Epidermal melanocyte (primary cell): Measurements from ENCODE around the gene CTTN.
"Not testable (repeated sequence)": the region's sequence is repeated elsewhere in the genome, so short reads cannot be mapped to it uniquely, and the experiment has no call there.

Experiments
- DNase-seq: peaks from one replicate; pipeline ENCODE4 v3.0.0; 2011; ENCODE audit warnings: low spot score; ENCODE audit not compliant: insufficient read length

Gene CTTN

GRCh38 chr11:70454197-70454767, 56.0 kb downstream of the CTTN start:
- DNase-seq: no peak

GRCh38 chr11:70454811-70455210, 56.5 kb downstream of the CTTN start:
- not testable (repeated sequence) for DNase-seq

DNA sequence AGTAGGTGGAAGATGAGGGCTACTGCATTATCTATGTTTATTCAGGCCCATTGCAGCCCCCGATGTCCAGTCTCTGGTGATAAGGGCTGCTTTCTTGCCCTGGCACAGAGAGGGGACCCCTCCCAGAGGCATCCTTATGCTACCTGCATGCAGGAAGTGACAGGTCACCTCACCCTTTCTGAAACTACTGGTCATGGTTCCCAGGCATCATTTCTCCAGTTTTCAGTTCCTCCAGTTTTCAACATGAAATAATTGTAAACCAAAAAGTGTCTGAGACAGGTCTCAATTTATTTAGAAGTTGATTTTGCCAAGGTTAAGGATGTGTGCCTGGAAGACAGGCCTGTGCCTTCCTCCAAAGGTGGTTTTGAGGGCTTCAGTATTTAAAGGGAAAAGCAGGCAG, 57.0 kb downstream of the CTTN start:
- DNase-seq: no peak

GRCh38 chr11:70456921-70457532, 58.7 kb downstream of the CTTN start:
- DNase-seq: no peak

DNA sequence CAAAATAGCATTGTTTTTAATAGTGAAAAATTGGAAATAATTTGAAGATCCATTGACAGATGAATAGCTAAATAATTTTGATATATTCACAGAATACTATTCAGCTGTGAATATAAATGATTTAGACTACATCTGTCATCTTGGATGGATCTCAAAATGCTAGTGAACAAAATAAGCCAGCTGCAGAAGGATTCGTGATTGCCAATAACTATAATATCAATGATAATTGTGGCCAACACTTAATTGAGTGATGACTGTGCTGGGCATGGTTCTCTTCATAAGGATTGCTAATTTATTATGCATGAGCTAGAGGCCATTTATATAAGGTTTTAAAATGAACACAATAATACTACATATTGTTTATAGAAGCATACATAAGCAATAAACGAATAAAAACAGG, 60.4 kb downstream of the CTTN start:
- no peak for DNase-seq

- DNase-seq: no peak
Measured at GRCh38 chr11:70460111-70460510, 61.8 kb downstream of the CTTN start.

DNA sequence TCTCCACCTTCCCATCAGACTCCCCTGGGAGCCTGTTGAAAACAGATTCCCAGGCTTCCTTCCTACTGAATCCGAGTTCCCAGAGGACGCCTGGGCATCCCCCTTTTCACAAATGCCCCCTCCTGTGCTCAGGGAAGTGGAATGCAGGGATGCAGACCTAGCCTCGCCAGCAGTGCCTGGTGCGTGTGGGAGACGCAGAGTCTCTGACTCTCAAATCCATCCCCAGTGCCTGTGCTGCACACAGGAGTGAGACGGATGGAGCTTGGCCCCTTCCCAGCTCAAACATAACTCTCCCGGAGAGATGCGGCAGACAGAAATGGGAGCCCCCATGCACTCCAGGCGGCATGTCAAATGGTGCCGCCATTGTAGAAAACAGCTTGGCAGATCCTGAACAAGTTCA, 62.6 kb downstream of the CTTN start:
- no peak for DNase-seq

DNA sequence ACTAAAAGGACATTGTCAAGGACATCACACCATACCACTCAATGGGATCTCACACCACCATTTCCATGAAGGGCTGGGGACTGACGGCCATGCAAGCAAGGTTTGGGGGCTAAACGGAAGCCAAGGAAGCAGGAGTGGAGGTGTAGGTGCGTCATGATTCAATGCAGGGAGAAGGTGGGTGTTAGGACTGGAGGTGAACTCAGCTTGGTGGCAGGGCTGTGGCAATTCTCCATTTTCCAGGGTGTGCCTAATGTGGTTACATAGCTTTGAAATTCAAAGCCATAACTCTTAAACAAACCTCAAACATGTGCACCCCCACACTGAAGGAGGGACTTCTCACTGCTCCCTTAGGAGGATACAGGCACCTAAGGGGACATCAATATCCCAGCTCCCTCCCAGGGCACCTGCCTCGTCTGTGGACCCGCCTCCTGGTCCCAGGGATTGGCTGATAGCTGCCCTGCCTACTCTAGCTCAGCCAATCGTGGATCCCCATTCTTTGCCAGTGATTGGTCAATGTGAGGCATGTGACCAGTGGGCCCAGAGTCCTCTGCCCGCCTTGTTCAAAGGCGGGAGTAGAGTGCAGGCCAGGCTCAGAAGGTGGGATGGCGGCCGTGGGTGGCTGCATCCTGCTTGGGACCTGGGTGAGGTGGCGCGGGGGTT, 64.6 kb downstream of the CTTN start:
- DNase-seq: no peak

DNA sequence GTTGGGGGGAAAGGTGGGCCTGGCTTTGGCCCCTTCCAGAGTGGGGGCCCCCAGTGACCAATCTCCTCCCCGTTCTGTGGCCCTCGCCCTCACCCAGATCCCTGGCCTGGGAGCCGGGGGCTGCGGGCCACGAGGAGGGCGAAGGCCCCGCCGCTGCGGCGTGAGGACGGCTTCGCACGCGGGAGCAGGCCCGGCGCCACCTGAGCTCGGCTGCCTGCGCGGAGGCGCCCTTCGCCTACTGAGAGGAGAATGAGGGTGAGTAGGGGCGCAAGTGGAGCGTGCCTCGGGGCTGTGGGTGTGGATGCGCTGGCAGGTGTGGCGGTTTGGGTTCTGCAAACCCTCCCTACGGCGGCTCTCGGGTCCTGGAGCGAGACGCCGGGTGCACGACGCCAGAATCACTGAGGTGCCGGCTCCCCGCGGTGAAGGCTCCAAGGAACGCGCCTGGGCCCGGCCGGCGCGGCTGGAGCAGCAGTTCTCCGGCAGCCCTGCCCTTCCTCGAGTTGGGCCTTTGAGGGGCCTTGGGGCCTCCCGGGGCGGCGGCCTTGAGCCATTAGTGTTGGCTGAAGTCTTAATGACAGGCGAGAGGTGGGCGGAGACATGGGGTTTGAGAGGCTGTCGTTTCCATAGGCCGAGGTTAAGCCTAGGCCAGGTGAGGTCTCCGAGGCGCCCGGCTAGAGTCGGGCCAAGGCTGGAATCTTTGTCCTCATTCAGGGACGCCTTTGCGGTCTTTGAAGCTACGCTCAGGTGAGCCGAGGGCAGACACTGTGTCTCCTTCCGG, 65.3 kb downstream of the CTTN start:
- DNase-seq: no peak

GRCh38 chr11:70464509-70465361, 66.4 kb downstream of the CTTN start:
- no peak for DNase-seq

GRCh38 chr11:70466154-70466553, 67.8 kb downstream of the CTTN start:
- no peak for DNase-seq

- no peak for DNase-seq
Measured at GRCh38 chr11:70466596-70466995, 68.3 kb downstream of the CTTN start.

- peak; percentile 86 for DNase-seq
Measured at GRCh38 chr11:70467201-70468085, 69.1 kb downstream of the CTTN start.

GRCh38 chr11:70468256-70469195, 70.2 kb downstream of the CTTN start:
- no peak for DNase-seq

DNA sequence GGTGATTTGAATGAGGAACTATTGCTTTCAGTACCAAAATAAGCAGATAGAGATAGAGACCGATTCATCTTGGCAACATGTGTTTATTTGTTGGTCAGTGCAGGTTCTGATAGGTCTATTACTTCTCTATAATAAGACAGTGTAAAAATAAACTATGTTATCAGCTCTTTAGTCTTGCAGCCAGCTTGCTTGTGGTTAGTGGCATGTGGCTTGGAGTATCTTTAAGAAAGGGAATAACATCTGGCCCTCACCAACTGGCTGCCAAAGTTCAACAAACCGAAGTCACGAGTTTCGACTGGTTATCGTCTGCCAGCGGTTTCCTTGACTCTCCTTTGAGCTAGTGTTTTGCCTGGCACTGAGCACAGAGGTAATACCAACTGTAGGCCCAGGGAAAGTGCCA, 71.8 kb downstream of the CTTN start:
- DNase-seq: no peak

GRCh38 chr11:70471254-70471653, 72.9 kb downstream of the CTTN start:
- no peak for DNase-seq

GRCh38 chr11:70472240-70472639, 73.9 kb downstream of the CTTN start:
- no peak for DNase-seq

DNA sequence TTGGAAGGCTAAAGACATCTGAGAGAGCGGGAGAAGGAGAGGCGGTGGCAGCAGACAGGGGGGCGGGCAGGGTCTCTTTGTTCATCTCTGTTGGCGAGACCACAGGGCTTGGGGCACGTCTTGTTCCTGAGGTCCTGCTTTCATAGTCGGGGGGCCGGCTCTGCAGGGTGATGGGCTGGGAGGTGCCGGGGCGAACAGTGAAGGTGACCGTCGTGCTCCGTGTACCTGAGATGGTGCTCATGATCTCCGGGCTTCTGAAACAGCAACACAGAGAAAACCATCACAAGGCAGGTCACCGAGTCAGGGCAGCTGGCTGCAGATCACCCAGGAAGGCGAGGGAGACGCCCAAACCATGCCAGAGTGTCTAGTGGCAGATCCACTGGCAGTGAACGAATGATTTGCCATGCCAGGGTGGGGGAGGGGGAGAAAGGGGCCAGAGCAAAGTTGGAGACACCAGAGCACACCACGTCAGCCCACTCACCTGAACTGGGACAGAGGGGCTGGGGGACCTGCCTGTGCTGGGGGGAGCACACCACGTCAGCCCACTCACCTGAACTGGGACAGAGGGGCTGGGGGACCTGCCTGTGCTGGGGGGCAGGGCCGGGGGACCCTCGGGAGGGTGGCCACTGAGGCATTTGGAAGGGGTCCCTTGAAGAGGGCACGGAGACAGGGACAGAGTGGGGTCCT, 75.0 kb downstream of the CTTN start:
- no peak for DNase-seq
